HEK293 (cell line): Measurements from ENCODE around the gene HHAT.

Experiments used
- FEZF1 ChIP-seq: fragments of 450-650 bp; formaldehyde crosslinking; IDR thresholded peaks from 2 replicates; pipeline ENCODE4 v1.5.1; 2016; ENCODE audit warnings: missing biosample characterization, missing genetic modification characterization
- KLF1 ChIP-seq: fragments of 450-650 bp; formaldehyde crosslinking; IDR thresholded peaks from 2 replicates; pipeline ENCODE4 v1.5.1; 2016; ENCODE audit warnings: missing biosample characterization, missing genetic modification characterization
- RBAK ChIP-seq: fragments of 450-650 bp; formaldehyde crosslinking; IDR thresholded peaks from 2 replicates; pipeline ENCODE4 v1.5.1; 2016; ENCODE audit warnings: missing biosample characterization, missing genetic modification characterization
- TSHZ1 ChIP-seq: fragments of 450-650 bp; formaldehyde crosslinking; IDR thresholded peaks from 2 replicates; pipeline ENCODE4 v1.5.1; 2016; ENCODE audit warnings: missing biosample characterization, missing genetic modification characterization, borderline replicate concordance
- ZNF19 ChIP-seq: fragments of 450-650 bp; formaldehyde crosslinking; IDR thresholded peaks from 2 replicates; pipeline ENCODE4; 2016; ENCODE audit warnings: missing biosample characterization, missing genetic modification characterization, low read depth
- ZNF202 ChIP-seq: fragments of 450-650 bp; formaldehyde crosslinking; IDR thresholded peaks from 2 replicates; pipeline ENCODE4 v1.5.1; 2016; ENCODE audit warnings: missing biosample characterization, missing genetic modification characterization, borderline replicate concordance
- ZNF248 ChIP-seq: fragments of 450-650 bp; formaldehyde crosslinking; IDR thresholded peaks from 2 replicates; pipeline ENCODE4 v1.5.1; 2017; ENCODE audit warnings: missing biosample characterization, missing genetic modification characterization
- ZNF274 ChIP-seq, 2 experiments: fragments of 200-500 bp in 1 of 2; fragments of 450-650 bp in 1 of 2; sonication (Bioruptor generic) in 1 of 2; formaldehyde crosslinking in 1 of 2; IDR thresholded peaks; 2 replicates each; pipeline versions ENCODE4 v1.5.1 to v1.6.1; 2014 to 2016; ENCODE audit warnings: borderline replicate concordance in 1 of 2, inconsistent platforms in 1 of 2, low read length in 1 of 2, missing biosample characterization in 1 of 2, missing genetic modification characterization in 1 of 2
- ZNF311 ChIP-seq: fragments of 450-650 bp; formaldehyde crosslinking; IDR thresholded peaks from 2 replicates; pipeline ENCODE4 v1.5.1; 2017; ENCODE audit warnings: missing biosample characterization, missing genetic modification characterization, borderline replicate concordance
- ZNF433 ChIP-seq: fragments of 450-650 bp; formaldehyde crosslinking; IDR thresholded peaks from 2 replicates; pipeline ENCODE4 v1.5.1; 2016; ENCODE audit warnings: missing biosample characterization, missing genetic modification characterization, low read depth
- ZNF571 ChIP-seq: fragments of 450-650 bp; formaldehyde crosslinking; IDR thresholded peaks from 2 replicates; pipeline ENCODE4 v1.5.0; 2017; ENCODE audit warnings: missing biosample characterization, missing genetic modification characterization
- ZNF645 ChIP-seq: fragments of 450-650 bp; formaldehyde crosslinking; IDR thresholded peaks from 2 replicates; pipeline ENCODE4; 2016; ENCODE audit warnings: missing biosample characterization, missing genetic modification characterization
- TF ChIP-seq, protein P1 (sequence below): fragments of 450-650 bp; formaldehyde crosslinking; conservative IDR thresholded peaks from 2 replicates; pipeline ENCODE4 v1.5.1; 2016; ENCODE audit warnings: low read depth, missing biosample characterization, missing genetic modification characterization
- TF ChIP-seq, protein P2 (sequence below): fragments of 450-650 bp; formaldehyde crosslinking; IDR thresholded peaks from 2 replicates; pipeline ENCODE4 v1.5.1; 2016; ENCODE audit warnings: missing biosample characterization, missing genetic modification characterization
- TF ChIP-seq, protein P3 (sequence below): fragments of 450-650 bp; formaldehyde crosslinking; IDR thresholded peaks from 2 replicates; pipeline ENCODE4 v1.5.1; 2016; ENCODE audit warnings: missing biosample characterization, missing genetic modification characterization
- TF ChIP-seq, protein P4 (sequence below): fragments of 450-650 bp; formaldehyde crosslinking; IDR thresholded peaks from 2 replicates; pipeline ENCODE4 v1.5.1; 2016; ENCODE audit warnings: missing biosample characterization, missing genetic modification characterization
- TF ChIP-seq, protein P5 (sequence below): fragments of 450-650 bp; formaldehyde crosslinking; IDR thresholded peaks from 2 replicates; pipeline ENCODE4 v1.5.1; 2016; ENCODE audit warnings: missing biosample characterization, missing genetic modification characterization
- TF ChIP-seq, protein P6 (sequence below): fragments of 450-650 bp; formaldehyde crosslinking; IDR thresholded peaks from 2 replicates; pipeline ENCODE4 v1.5.1; 2016; ENCODE audit warnings: missing biosample characterization, missing genetic modification characterization

Gene HHAT

DNA sequence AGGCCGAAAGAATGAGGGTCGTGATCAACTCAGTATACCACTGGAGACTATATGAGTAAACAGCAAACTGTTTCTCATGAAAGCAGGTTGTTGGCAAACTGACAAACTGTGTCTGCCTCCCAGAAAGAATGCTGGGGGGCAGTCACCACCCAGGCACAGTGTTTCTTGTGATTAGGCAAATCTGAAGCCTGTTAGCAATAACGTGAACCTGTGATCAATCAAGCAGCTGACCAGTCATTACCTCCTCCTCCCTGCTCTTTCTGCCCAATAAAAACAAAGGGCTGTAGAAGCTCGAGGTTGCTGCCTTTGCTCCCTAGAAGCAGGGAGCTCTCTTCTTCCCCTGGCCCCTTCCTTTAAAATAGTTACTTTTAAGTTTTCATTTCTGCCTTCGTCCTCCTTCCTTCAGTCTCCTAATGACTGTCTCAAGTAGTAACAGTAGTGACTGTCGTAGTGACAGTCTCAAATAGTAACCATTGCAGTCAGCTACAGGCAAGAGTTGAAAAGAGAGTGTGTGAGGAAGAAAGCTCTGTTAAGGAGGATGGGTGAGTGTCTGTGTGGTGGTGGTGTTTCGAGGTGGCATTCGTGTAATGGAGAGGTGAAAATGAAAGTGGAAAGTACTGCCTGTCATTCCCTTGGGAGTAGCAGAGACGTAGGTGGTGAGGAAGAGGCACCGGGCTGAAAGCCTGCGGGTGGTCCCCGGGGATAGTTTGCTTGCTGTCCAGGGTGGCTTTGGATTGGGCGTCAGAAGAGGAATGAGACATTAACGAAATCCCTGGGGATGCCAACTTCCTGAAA lies 14.5 kb downstream of the HHAT start (continued):
- TF ChIP-seq, protein P1, sequence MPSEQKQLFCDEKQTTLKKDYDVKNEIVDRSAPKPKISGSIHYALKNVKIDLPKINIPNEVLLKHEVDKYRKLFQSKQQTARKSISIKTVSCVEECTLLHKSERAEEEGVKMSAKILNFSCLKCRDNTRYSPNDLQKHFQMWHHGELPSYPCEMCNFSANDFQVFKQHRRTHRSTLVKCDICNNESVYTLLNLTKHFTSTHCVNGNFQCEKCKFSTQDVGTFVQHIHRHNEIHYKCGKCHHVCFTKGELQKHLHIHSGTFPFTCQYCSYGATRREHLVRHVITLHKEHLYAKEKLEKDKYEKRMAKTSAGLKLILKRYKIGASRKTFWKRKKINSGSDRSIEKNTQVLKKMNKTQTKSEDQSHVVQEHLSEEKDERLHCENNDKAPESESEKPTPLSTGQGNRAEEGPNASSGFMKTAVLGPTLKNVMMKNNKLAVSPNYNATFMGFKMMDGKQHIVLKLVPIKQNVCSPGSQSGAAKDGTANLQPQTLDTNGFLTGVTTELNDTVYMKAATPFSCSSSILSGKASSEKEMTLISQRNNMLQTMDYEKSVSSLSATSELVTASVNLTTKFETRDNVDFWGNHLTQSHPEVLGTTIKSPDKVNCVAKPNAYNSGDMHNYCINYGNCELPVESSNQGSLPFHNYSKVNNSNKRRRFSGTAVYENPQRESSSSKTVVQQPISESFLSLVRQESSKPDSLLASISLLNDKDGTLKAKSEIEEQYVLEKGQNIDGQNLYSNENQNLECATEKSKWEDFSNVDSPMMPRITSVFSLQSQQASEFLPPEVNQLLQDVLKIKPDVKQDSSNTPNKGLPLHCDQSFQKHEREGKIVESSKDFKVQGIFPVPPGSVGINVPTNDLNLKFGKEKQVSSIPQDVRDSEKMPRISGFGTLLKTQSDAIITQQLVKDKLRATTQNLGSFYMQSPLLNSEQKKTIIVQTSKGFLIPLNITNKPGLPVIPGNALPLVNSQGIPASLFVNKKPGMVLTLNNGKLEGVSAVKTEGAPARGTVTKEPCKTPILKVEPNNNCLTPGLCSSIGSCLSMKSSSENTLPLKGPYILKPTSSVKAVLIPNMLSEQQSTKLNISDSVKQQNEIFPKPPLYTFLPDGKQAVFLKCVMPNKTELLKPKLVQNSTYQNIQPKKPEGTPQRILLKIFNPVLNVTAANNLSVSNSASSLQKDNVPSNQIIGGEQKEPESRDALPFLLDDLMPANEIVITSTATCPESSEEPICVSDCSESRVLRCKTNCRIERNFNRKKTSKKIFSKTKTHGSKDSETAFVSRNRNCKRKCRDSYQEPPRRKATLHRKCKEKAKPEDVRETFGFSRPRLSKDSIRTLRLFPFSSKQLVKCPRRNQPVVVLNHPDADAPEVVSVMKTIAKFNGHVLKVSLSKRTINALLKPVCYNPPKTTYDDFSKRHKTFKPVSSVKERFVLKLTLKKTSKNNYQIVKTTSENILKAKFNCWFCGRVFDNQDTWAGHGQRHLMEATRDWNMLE (tag by site-specific recombination): no peak
- no peak for TF ChIP-seq ZNF202
- TF ChIP-seq, protein P2, sequence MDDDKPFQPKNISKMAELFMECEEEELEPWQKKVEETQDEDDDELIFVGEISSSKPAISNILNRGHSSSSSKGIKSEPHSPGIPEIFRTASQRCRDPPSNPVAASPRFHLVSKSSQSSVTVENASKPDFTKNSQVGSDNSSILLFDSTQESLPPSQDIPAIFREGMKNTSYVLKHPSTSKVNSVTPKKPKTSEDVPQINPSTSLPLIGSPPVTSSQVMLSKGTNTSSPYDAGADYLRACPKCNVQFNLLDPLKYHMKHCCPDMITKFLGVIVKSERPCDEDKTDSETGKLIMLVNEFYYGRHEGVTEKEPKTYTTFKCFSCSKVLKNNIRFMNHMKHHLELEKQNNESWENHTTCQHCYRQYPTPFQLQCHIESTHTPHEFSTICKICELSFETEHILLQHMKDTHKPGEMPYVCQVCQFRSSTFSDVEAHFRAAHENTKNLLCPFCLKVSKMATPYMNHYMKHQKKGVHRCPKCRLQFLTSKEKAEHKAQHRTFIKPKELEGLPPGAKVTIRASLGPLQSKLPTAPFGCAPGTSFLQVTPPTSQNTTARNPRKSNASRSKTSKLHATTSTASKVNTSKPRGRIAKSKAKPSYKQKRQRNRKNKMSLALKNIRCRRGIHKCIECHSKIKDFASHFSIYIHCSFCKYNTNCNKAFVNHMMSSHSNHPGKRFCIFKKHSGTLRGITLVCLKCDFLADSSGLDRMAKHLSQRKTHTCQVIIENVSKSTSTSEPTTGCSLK (tag by site-specific recombination): no peak
- no peak for TF ChIP-seq ZNF248 (tag by site-specific recombination)
- no peak for TF ChIP-seq ZNF645 (tag by site-specific recombination)
- no peak for TF ChIP-seq ZNF274 (IDR thresholded peaks at IDR 0.05; ENCODE audit: low read length)
- no peak for TF ChIP-seq ZNF274 (tag by site-specific recombination; IDR thresholded peaks at IDR 0.05; ENCODE audit: borderline replicate concordance)
- TF ChIP-seq, protein P3, sequence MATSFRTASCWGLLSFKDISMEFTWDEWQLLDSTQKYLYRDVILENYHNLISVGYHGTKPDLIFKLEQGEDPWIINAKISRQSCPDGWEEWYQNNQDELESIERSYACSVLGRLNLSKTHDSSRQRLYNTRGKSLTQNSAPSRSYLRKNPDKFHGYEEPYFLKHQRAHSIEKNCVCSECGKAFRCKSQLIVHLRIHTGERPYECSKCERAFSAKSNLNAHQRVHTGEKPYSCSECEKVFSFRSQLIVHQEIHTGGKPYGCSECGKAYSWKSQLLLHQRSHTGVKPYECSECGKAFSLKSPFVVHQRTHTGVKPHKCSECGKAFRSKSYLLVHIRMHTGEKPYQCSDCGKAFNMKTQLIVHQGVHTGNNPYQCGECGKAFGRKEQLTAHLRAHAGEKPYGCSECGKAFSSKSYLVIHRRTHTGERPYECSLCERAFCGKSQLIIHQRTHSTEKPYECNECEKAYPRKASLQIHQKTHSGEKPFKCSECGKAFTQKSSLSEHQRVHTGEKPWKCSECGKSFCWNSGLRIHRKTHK (tag by site-specific recombination): no peak
- no peak for TF ChIP-seq ZNF571
- TF ChIP-seq, protein P4, sequence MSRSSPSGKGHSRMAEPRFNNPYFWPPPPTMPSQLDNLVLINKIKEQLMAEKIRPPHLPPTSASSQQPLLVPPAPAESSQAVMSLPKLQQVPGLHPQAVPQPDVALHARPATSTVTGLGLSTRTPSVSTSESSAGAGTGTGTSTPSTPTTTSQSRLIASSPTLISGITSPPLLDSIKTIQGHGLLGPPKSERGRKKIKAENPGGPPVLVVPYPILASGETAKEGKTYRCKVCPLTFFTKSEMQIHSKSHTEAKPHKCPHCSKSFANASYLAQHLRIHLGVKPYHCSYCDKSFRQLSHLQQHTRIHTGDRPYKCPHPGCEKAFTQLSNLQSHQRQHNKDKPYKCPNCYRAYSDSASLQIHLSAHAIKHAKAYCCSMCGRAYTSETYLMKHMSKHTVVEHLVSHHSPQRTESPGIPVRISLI: no peak
- TF ChIP-seq ZNF19 (tag by site-specific recombination): no peak
- TF ChIP-seq ZNF433 (tag by site-specific recombination): no peak
- TF ChIP-seq, protein P5, sequence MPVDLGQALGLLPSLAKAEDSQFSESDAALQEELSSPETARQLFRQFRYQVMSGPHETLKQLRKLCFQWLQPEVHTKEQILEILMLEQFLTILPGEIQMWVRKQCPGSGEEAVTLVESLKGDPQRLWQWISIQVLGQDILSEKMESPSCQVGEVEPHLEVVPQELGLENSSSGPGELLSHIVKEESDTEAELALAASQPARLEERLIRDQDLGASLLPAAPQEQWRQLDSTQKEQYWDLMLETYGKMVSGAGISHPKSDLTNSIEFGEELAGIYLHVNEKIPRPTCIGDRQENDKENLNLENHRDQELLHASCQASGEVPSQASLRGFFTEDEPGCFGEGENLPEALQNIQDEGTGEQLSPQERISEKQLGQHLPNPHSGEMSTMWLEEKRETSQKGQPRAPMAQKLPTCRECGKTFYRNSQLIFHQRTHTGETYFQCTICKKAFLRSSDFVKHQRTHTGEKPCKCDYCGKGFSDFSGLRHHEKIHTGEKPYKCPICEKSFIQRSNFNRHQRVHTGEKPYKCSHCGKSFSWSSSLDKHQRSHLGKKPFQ (tag by site-specific recombination): no peak
- no peak for TF ChIP-seq TSHZ1 (tag by site-specific recombination)
- no peak for TF ChIP-seq RBAK (tag by site-specific recombination)
- TF ChIP-seq KLF1 (tag by site-specific recombination): no peak
- no peak for TF ChIP-seq FEZF1 (tag by site-specific recombination)
- no peak for TF ChIP-seq ZNF311 (tag by site-specific recombination)
- TF ChIP-seq, protein P6, sequence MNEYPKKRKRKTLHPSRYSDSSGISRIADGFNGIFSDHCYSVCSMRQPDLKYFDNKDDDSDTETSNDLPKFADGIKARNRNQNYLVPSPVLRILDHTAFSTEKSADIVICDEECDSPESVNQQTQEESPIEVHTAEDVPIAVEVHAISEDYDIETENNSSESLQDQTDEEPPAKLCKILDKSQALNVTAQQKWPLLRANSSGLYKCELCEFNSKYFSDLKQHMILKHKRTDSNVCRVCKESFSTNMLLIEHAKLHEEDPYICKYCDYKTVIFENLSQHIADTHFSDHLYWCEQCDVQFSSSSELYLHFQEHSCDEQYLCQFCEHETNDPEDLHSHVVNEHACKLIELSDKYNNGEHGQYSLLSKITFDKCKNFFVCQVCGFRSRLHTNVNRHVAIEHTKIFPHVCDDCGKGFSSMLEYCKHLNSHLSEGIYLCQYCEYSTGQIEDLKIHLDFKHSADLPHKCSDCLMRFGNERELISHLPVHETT (tag by site-specific recombination): no peak
